NCI-H2107 treated with DMSO at 0.1 percent for 48 hours (cell line): Measurements from ENCODE around the gene GALNS.
A peak's percentile ranks its signal among the peaks of the same experiment; 100 is the strongest.

ENCODE experiments used
- DNase-seq: peaks from one replicate; lab custom pipeline; 2025; ENCODE audit not compliant: unreplicated experiment; lab: John Stamatoyannopoulos, UW

GALNS gene

DNA sequence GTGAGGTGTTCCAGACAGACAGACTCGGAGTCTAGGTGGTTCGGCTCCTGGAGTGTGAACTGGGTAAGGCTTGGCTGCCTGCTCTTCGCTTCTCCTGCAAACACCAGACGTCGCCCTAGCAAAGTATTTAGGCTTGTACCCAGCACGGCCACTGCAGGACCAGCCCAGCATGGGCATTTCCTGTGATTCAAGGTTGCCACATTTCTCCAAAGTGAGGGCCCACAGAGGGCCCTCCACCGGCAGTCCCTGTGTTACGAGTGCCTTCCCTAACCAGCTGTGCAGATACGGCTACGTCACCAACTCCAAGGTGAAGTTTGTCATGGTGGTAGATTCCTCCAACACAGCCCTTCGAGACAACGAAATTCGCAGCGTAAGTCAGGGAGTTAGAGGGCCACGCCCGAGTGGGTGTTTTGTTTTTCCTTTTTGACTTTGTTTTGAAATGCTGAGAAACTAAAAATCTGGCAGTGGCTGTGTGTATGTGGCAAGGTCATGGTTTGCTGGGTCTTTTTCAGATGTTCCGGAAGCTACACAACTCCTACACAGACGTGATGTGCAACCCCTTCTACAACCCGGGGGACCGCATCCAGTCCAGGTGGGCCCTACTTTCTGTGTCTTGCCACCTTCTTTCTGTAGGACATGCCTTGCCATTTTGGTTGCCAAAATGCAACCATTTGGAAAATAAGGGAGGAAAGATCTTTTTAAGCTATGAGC is 2.8 kb upstream of the GALNS start:
- DNase-seq: no peak

DNA sequence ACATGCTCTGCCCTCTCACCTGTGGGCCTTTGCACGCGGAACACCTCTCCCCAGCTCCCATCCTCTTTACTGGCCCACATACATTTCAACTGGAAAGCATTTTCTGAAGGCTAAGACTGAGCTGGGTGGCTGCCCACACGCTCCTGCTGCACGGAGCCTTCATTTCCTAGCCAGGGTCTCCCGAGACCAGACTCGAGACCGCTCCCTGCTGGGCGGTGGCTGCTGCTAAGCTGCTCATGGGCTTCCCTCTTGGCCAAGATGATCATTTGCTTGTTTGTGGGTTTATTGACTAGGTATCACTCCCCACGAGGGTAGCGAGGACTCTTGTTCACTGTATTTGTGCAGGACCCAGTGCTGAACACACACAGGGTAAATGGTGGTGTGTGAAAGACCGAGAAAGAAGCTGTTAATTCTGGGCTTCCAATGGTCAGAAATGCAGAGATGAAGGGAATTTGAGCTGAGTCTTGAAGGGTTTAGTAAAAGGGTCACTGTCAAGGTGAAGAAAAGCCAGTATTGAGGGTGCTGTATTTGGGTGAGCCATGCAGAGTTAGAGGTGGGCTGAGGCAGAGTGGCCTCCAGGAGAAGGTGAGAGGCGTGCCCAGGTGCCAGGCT is 1.1 kb upstream of the GALNS start:
- peak; percentile 21 for DNase-seq

GRCh38 chr16:88856122-88856827 is 472 bp downstream of the GALNS start:
- DNase-seq: no peak

GRCh38 chr16:88855736-88856121 is 1.0 kb downstream of the GALNS start:
- no peak for DNase-seq

GRCh38 chr16:88855176-88855575 is 1.6 kb downstream of the GALNS start:
- DNase-seq: no peak

GRCh38 chr16:88854306-88855111 is 2.2 kb downstream of the GALNS start:
- DNase-seq: no peak

DNA sequence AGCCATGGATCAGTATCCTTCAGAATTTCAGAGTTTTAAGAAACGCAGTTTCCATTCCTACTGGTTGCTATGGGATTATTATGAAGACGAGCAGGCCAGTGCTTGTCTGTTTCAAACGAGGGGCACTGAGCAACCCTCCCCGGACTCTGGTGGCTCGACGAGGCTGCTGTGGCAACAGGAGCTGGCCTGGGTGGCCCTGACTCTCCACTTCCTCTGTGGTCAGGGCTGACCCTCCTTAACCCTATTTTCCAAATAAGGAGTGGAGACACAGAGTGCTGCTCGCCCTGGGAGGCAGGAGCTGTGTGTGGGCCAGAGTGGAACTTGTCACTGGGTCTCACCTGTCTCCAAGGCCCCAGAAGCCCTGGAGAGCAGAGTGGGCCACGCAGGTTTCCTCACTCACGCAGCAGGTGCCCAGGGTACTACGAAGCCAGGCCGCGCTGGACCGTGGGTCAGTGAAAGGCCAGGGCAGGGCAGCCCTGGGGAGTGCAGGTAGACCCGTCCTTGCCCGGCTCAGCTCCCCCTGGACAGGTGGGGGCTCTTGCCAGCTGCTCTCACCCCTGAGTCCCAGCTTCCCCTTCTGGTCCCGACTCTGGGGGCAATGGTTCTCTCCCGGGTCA is 3.3 kb downstream of the GALNS start:
- DNase-seq: no peak

DNA sequence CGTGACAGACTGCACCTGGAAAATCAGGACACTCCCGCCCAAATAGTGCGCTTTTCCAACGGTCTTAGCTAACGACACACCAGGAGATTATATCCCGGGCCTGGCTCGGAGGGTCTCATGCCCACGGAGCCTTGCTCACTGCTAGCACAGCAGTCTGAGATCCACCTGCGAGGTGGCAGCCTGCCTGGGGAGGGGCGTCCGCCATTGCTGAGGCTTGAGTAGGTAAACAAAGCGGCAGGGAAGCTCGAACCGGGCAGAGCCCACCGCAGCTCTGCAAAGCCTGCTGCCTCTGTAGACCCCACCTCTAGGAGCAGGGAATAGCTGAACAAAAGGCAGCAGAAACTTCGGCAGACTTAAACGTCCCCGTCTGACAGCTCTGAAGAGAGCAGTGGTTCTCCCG is 5.1 kb downstream of the GALNS start:
- no peak for DNase-seq

- no peak for DNase-seq
Observed at GRCh38 chr16:88850531-88851199, 6.1 kb downstream of the GALNS start.

- DNase-seq: no peak
Observed at GRCh38 chr16:88848557-88848956, 8.2 kb downstream of the GALNS start.

- no peak for DNase-seq
Observed at GRCh38 chr16:88847654-88848053, 9.1 kb downstream of the GALNS start.

DNA sequence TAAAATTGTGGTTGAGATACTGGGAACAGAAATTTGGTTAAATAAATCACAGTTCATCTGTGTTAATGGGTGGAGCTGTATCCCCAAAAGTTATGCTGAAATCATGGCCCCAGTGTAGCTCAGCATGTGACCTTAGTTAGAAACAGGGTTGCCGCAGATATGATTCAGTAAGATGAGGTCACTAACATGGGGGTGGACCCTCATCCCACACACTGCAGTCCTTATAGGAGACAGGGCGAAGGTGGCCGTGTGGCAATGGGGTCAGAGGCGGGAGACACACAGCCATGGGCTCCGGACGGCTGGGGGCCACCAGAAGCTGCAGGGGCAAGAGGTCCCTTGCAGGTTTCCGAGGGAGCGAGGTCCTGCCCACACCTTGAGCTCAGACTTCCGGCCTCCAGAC is 10.7 kb downstream of the GALNS start:
- no peak for DNase-seq

- DNase-seq: no peak
Observed at GRCh38 chr16:88844419-88845036, 12.2 kb downstream of the GALNS start.

DNA sequence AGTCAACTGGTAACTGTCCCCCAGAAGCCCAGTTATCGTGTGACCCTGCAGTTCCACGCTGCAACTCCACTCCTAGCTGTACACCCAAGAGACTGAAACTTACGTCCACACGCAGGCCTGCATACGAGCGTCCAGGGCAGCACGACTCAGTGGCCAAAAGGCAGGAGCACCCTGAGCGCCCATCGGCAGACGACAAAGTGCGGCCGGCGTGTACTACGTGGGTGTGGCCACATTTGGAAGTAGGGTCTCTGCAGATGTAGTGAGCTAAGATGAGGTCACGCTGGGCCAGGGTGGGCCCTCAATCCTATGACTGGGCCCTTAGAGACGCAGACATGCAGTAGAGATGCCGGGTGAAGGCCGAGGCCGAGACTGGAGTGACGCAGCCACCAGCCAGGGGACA is 13.5 kb downstream of the GALNS start:
- DNase-seq: no peak

DNA sequence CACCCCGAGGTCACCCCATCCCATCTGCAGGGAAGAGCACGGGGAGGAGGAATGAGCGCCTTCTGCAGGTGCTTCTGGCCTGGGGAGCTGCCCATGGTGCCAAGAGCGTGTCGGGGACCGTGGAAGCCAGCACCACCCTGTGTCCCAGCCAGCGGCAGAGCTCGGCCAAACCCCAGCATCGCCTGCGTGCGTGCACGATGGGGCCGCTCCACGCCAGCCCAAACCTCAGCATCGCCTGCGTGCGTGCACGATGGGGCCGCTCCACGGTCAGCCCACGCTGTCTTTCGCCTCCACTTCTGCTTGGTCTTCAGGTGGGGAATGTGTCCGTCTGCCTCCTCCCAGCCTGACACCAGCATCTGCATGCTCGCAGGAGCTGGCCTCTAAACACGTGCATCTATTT is 13.9 kb downstream of the GALNS start:
- no peak for DNase-seq

GRCh38 chr16:88842308-88842756 is 14.4 kb downstream of the GALNS start:
- peak; percentile 13 for DNase-seq

GRCh38 chr16:88841521-88842307 is 15.0 kb downstream of the GALNS start:
- no peak for DNase-seq

GRCh38 chr16:88840600-88841215 is 16.0 kb downstream of the GALNS start:
- DNase-seq: no peak
